GM12865 (cell line): ENCODE results near the gene USP9Y.

Experiments
- DNase-seq: peaks from one replicate; pipeline ENCODE4 v3.0.0; 2010; ENCODE audit warnings: low read depth
- H3K4me3 ChIP-seq: 2 replicates; pipeline ENCODE4 v1.5.1; 2011; ENCODE audit warnings: mild to moderate bottlenecking, low read depth, low read length, control low read depth
- TF ChIP-seq, protein P1 (sequence below): IDR thresholded peaks from 2 replicates; pipeline ENCODE4 v1.5.1; 2011; ENCODE audit warnings: low read length, control low read depth, low read depth, inconsistent platforms; ENCODE audit not compliant: insufficient read depth; ENCODE audit errors: missing control alignments

The USP9Y gene

DNA sequence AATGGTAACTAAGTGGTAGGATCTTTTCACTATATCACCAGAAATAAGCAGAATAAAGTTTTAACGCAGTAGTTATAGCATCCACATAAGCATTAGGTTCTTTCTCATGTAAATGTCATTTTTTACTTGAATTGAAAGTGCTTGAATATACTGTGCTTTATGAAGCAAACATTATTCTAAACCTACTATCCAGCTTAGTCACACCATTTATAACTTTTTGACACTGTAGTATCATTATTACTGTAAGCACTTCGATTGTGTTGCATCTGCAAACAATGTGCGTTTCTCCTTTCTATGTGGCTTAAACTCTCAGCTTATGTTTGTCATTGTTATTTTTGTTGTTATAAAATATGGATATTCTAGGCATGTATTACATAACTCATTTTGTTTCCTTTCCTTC lies 132.3 kb downstream of the USP9Y start:
- H3K4me3 ChIP-seq, result no peak overlapping the region
- DNase-seq, result no peak
- TF ChIP-seq, protein P1, sequence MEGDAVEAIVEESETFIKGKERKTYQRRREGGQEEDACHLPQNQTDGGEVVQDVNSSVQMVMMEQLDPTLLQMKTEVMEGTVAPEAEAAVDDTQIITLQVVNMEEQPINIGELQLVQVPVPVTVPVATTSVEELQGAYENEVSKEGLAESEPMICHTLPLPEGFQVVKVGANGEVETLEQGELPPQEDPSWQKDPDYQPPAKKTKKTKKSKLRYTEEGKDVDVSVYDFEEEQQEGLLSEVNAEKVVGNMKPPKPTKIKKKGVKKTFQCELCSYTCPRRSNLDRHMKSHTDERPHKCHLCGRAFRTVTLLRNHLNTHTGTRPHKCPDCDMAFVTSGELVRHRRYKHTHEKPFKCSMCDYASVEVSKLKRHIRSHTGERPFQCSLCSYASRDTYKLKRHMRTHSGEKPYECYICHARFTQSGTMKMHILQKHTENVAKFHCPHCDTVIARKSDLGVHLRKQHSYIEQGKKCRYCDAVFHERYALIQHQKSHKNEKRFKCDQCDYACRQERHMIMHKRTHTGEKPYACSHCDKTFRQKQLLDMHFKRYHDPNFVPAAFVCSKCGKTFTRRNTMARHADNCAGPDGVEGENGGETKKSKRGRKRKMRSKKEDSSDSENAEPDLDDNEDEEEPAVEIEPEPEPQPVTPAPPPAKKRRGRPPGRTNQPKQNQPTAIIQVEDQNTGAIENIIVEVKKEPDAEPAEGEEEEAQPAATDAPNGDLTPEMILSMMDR, result no peak

DNA sequence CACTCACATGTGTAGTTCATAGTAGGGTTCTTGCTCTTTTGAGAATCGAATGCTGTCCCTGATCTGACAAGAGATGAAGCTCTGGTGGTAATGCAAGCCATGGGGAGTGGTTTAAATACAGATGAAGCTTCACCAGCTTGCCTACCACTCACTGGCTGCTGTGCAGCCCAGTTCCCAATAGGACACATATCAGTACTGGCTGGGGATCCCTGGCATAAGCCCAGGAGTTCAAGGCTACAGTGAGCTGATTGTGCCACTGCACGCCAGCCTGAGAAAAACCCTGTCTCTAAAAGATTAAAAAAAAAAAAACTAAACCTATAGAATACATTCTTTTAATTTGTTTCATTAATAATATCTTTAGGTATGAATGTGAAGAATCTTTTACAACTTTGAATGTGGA lies 136.5 kb downstream of the USP9Y start:
- TF ChIP-seq, protein P1, result no peak
- no peak for DNase-seq
- H3K4me3 ChIP-seq, result no peak overlapping the region

DNA sequence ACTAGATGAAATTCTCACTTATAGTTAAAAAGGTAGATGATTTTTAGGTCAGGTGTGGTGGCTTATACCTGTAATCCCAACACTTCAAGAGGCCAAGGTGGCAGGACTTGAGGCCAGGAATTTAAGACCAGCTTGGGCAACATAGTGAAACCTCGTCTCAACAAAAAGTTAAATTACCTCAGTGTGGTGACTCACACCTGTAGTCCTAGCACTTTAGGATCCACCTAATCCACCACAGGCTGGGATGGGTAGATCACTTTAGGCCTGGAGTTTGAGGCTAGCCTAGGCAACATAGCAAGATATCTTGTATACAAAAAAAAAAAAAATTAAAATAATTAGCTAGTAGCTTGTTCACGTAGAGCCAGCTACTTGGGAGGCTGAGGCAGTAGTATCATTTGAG lies 140.3 kb downstream of the USP9Y start:
- DNase-seq, result no peak

DNA sequence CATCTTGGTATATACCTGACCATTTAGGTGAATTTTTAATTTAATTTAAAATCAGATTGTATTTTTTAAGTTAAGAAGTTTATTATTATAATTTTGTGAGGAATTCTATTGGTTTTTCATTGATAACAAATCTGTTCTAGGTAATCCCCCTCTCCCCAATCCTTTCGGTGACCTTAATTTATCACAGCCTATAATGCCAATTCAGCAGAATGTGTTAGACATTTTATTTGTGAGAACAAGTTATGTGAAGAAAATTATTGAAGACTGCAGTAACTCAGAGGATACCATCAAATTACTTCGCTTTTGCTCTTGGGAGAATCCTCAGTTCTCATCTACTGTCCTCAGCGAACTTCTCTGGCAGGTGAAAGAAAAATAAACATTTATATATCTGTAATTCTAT lies 145.8 kb downstream of the USP9Y start:
- no peak for DNase-seq
- TF ChIP-seq, protein P1, result no peak
- no peak overlapping the region for H3K4me3 ChIP-seq

More for the DNA sequence above, 140.3 kb downstream of the USP9Y start:
- TF ChIP-seq, protein P1, result no peak
- H3K4me3 ChIP-seq, result no peak overlapping the region

DNA sequence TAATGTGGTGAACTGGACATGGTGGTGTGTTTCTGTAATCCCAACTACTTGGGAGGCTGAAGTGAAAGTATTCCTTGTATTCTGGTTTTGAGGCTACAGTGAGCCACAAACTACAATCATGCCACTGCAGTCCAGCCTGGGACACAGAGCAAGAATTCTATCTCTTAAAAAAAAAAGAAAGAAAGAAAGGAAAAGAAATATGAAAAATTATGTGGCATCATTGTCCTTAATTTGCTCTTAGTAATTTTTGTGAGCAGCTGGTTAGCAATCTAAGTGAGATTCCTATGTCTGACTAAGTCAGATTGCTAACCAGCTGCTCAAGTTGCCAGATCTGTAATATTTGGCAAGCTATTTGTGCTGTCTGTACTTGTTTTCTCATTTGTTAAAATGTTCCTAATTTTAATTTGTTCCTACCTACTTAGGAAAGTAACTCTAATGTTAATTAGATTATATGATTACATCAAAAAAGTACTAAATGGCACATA lies 154.8 kb downstream of the USP9Y start:
- H3K4me3 ChIP-seq, result no peak overlapping the region
- no peak for DNase-seq
- TF ChIP-seq, protein P1, result no peak

DNA sequence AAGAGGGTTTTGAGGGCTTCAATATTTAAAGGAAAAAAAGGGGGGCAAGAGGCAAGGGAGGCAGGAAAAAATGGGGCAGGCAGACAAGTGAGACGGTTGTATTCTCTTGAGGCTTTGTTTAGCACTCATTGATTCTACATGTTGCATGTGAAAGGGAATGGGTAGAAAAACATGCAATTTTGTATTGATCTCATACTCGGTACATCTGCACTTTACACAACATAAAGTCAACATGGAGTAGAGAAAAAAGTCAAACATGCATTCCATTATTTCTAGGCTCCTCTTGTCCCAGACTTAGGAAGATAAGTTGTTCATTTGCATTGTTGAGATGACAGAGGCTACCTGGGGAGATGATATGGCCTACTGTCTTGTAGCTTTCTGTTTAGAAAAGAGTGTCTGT lies 166.9 kb downstream of the USP9Y start:
- TF ChIP-seq, protein P1, result no peak
- no peak for DNase-seq

DNA sequence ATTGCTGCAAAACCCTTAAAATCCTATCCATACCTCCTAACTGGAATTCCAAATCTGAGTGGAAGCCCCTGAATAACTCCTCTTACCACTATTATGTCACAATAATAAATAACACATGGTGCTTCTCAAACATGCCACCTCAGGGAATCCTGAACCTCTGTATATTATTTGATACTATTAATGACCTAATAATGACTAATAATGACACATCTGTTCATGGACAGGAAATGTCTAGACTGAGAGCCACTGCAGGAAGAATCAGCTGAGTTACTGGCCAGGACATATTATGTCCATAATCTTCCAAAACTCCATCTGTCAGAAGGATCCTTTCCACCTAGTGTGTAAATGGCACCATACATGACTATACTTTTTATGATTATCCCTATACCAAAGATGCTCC lies 195.9 kb downstream of the USP9Y start:
- no peak overlapping the region for H3K4me3 ChIP-seq
- no peak for DNase-seq
- TF ChIP-seq, protein P1, result no peak

More for the DNA sequence above, 166.9 kb downstream of the USP9Y start:
- no peak overlapping the region for H3K4me3 ChIP-seq
